DMS 273 treated with DMSO at 0.1 percent for 48 hours (cell line): ENCODE results near the gene CHD8.
"Not testable (repeated sequence)": the region's sequence is repeated elsewhere in the genome, so short reads cannot be mapped to it uniquely, and the experiment has no call there.

ENCODE experiments used
- DNase-seq: peaks from one replicate; lab custom pipeline; 2025; lab: John Stamatoyannopoulos, UW

Gene CHD8

DNA sequence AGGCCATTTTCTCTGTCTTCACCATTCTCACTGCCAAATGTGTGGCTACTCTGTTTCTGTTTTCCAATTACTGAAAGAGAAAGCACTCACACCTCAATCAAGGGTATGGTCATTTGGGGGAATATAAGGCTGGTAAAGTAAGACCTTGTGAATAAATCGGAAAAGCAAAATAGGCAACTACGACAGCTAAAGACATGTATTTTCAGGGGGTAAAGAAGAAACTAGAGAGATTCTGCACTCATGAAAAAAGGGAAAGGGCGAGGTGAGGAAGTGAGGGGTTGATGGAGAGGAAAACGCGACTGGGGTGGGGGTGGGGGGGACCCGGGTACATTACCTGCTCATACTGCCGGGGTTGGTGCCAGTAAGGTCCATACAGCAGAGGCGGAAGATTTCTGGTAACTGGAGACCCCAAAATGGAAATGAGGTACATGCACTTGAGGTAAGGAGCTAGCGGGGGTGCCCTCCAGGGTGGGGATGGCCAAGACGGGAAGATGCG, 19.3 kb downstream of the CHD8 start:
- no peak for DNase-seq

DNA sequence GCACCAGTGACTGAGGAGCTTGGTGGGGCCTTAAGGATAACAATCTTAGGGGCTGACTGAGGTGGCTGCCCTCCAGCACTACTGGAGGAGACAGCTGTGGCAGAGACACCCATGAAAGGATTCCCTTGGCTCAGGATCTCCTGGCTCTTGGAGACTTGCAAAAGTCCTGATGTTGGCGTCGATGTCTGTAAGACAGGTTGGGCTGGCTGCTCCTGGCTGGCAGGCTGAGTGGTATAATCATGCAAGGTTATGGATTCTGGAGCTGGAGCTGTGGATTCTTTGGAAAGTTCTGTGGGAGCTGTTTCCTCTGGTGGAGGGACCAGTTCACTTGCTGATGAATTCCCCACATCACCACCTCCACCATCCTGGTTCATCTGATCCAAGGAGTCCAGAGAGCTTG, 24.8 kb downstream of the CHD8 start:
- DNase-seq, result no peak

DNA sequence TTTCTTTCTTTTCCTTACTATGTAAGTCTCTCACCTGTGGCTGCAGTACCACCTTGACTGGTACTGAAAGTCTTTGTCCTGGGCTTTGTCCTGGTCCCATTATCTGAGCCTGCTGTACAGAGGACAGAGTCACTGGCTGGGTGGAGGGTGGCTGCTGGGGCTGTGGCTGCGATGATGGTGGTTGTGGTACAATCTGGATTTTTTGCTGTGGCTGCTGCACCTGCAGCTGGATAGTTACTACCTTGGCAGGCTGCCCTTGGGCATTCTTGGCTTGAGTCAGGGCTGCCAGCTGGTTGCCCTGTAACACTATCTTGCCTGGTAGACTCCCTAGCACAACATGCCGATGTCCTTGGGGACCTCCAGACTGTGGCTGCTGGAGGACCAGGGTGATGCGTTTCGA, 27.0 kb downstream of the CHD8 start:
- peak; percentile 78 for DNase-seq

DNA sequence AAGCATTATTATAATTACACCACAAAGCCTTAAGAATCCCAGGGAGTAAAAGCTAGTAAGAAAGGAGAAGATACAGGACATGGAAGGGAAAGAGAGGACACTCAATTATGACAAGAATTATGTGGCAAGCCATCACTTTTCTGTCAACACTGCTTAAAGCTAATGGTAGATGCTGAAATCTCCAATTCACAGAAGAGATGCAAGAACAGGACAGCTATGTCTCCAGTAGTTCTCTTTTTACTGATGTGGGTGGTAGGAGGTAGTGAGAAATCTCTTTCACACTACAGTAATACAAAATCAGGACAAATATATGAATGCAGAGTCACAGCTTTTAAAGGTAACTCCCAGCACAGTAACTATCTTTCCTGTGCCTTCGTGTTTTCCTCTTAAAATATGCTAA, 29.2 kb downstream of the CHD8 start:
- DNase-seq, result no peak

DNA sequence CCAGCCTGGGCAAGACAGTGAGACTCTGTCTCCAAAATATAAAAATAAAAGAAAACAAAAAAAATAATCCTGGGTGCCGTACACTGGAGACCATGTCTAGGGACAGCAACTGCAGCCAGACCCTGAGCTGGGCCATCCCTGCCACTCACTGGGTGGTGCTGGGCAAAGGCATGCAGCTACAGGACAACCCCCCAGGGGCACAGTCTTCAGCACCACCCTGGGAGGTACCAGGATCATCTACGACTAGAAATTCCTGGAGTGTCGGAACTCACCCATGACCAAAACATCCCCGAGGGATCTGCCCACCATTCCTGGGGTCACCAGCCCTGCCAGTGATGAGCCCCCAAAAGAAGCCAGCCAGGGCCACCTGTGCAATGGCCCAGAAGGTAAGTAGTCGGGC, 36.4 kb downstream of the CHD8 start:
- DNase-seq, result no peak

DNA sequence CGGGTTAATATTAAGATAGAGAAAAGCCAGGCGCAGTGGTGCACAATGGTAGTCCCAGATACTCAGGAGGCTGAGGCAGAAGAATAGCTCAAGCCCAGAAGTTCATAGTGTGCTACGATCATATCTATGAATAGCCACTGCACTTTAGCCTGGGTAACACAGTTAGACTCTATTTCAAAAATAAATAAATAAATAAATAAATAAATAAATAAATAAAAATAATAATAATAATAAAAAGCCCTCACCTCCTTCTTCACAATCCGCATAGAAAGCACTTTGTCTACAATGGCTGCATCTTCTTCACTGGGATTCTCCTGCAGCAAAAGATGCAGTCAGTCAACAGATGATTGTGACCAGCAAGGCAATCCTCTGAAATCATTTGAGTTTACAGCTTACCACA, 40.6 kb downstream of the CHD8 start:
- DNase-seq, result no peak

DNA sequence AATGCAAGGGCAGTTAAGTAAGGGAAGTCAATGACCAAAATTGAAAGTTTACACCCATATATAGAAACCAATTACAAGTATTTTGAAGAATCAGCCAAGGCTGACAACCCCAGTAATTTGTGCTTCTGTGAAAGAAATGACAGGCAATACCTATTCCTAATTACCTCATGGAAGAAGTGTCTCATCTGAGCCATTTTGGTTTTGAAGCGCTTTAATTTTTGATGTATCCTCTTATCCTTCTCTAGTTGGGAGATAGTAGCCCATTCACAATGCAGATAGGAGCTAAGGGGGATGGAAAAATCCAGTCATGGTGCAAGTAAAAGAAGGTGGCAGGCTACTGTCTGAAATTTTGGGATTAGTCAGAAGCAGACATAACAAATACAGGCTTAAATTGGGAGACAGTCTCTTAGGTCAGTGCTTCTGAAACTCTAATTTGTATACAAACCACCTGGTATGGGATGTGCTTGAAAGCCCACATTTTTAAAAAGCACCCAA, 41.7 kb downstream of the CHD8 start:
- no peak for DNase-seq

DNA sequence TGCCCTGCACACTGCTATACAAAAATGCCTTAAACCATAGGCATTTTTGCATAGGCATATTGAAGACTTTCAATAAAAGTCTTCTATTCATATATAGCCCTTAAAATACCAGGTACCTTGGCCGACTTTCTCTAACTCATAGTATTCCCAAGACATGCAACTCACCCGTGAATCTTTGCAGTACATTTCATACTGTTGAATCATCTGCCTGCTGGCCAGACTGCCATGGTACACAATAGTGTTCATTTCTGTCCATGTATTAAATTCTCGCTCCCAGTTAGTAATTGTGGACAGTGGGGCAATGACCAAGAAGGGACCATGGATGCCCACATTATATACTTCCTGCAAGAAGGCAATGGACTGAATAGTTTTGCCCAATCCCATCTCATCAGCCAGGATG, 47.8 kb downstream of the CHD8 start:
- no peak for DNase-seq

DNA sequence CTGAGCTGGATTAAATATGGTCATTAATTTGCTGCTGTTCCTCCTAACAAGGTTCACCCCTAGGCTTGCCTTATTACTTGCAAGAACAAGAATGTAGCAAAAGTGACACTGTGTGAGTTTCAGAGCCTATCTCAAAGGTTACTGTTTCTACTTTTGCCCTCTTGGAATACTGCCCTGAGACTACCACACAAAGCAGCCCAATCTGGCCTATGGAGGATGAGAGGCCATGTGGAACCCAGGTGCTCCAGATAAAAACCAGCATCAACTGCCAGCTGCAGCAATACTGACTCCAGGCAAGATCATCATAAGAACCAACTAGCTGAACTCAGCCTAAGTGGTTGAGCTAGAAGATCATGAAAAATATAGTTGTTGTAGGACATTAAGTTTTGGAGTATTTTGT, 49.7 kb downstream of the CHD8 start:
- no peak for DNase-seq

DNA sequence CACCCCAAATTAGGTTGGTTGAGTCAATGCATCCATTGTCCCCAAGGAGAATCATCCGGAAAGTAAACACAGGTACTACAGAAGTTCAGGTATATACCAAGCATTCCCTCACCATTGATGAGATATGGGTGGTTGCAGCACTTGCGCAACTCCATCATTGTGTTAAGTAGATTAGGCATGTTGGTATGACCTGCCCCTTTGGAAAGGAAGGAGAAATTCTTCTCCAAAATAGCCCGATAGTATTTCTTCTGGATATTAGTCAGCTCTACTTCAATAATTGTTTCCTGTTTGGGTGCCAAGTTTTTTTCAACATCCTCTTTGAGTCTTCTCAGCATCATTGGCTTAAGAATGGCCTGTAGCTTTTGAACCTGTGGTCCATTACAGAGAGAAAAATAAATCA, 50.8 kb downstream of the CHD8 start:
- DNase-seq, result no peak

DNA sequence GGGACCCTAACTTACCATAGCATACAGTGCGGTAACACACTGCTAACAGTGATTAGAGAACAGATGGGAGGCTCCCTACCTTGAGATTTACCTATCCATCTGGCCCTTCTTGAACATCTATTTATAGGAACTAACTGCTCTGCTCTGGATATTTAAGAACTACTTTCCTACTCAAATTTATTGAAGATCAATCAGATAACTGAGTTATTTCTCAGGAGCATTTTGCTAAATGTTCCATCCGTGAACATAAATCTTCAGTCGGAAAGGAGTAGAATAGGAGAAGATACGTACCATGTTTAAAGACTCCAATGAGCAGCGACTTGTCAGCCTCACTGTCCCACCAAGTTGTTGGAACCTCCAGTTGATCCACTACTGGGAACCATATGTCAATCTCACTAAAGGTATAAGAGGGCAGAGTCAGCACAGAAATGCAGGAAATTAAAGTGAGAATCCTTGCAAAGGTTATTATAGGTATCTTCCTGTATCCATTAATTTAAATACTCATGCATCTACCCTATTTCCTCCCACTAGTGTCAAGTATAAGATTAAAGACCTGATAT, 56.5 kb downstream of the CHD8 start:
- DNase-seq, result no peak

DNA sequence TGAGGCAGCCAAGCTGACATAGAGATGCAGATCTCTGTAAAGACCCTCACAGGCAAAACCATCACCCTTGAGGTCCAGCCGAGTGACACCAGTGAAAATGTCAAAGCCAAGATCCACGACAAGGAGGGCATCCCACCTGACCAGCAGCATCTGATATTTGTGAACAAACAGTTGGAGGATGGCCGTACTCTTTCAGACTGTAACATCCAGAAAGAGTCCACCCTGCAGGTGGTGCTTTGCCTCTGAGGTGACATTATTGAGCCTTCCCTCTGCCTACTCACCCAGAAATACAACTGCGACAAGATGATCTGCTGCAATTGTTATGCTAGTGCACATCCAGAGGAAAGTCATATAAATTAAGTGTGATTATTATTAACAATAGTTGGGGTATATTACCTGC, 57.0 kb downstream of the CHD8 start:
- no peak for DNase-seq

DNA sequence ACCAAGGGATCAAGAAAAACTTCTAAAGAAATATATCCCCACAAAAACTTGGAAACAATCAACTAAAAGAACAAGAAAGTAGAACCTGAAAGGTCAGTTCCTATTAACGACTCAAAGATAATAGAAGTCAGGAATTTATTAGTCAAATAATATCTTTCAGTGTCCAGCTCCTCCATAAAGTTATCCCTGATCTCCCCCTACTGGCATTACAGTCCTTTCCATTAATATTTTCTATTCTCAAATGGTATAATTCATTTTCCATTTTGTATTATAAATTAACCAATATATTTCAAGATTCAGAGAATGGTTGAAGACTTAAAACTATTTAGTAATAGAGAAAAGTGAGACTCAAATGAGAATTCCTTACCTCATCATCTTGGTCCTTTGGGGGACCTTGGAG, 60.5 kb downstream of the CHD8 start:
- no peak for DNase-seq

DNA sequence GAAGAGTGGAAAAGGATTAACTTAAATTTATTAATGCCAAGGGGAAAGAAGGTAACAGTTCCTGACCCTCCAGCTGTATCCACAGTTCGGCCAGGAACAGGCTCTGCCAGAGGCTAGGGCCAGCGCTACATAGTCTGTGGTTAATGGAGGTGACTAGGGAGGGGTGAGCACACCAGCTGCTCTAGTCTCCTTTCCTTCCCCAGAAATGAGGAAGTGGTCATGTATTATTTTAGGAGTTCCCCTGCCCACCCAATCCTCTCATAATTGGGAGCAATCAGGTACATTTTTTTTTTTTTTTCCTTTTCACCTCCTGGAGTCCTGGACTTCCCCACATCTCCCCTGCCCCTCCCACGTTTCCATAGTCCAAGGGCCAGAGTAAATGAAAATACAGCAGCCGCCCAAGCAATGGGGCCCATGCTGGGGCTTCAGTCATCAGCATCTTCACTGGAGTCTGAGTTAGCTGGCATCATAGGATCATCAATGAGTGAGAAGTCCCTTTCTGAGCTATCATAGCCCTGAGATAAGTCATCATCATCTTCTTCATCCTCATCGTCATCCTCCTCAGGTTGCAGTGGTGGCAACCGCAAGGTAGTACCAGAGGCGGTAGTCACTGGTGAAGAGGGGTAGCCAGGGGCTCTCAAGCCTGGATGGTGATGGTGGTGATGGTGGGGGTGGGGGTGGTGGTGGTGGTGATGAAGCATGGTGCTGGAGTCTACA, 70.6 kb downstream of the CHD8 start:
- no peak for DNase-seq

DNA sequence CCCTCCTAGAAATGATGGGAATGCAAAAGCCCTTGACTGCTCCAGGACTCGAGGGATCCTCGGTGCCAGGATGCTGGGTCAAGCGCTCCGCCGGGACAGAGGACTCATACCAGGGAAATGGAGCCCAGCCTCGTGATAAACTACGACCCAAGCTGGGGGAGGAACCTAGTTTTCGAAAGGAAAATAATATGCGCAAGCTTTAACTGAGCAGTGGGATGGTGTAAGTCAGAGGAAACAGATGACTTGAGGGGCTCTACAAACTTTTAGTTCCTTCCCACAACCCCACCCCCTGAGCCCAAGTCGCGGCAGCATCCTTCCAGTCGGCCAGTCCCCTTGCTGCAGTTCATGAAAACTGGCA, 71.5 kb downstream of the CHD8 start:
- no peak for DNase-seq

DNA sequence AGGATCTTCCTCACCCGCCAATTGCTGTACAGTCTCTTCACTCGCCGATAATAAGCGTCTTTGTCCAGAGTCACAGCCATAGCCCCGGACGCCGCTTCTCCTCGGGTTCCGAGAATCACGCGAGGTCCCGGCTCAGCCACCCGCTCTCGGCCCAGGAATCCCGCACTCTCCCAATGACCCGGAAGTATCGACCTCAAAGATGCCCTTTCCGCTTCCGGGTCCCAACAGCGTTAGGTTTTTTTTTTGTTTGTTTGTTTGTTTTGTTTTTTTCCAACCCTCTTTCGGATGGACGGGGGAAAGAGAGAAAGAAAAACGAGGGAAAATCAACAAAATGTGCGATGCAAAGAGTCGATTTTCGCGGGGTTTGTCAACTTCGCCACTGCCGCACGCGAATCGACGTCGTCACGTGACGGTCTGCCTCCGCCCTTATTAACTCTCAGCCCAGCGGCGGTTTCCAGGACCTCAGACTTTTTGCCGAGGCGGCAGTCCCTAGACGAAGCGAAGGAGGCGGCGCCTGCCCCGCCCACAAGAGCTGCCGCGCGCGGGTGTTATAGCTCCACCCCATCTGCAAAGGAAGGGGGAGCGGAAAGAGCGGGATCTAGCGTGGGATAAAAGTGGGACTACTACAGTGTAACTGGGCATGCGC, 72.0 kb downstream of the CHD8 start, which contains the start of gene SUPT16H:
TSS of gene SUPT16H (minus strand) at position 172 of the 646 bp plus-strand sequence. CDS start at position 80, 92 bp downstream.
- DNase-seq, result peak; percentile 96

DNA sequence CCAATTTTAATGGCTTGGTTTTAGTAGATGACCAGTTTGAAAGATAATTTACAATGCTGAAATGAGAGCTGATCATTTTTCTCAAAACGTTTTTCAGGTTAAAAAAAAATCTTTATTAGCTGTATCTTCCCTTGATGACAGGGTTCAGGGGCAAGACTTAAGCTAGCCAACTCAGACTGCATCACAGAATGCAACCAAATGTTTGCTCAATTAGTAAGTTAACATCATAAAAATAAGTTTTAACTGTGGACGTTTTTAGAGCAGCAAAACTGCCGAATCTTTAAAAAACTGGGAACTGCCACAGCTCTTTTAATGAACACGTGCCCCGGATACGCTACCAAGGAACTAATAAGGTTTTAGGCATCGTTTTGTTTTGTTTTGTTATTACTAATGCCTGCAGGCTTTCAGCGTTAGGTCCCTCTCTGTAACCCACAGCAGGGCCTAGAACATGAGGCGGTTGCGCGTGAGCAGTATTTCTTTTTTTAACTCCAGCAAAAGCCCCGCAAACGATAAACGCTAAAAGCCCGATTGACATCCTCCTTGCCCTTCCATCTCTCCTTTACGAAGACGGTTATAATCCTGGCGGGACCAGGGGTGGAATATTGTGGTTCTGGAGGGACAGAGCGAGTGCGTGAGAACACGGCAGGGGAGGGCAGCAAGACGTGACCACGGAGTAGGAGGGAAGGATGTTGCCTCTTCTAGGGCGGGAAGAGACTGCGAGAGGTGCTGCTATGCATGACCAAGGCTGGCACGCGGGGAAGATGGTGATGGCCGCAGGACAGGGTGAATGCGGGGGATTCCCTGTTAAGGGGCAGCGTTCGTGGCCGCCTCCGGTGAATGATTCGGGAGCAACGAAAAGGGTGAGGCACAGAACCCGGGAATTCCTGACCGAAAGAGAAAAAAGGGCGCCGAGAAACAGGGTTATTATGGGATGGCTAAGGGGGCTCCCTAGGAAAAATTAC, 72.8 kb downstream of the CHD8 start:
- DNase-seq, result peak; percentile 21

DNA sequence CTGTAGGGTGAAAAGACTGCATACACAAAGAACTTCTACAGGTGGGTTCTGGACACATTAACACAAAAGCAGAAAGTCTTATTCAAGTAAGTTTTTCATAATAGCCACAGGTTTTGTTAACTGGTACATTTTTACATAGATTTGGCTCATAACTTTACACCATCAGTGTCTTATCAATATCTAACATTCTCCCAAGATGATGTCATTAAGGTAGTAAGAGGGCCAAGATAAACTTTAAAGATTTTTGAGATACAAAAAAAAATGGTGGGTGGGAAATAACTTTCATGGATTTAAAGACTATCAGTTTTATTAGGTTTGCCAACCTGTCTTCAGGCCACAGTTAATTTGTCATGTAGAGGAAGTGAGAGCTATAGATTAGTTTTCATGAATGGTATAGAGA, 73.8 kb downstream of the CHD8 start:
- DNase-seq, result no peak

DNA sequence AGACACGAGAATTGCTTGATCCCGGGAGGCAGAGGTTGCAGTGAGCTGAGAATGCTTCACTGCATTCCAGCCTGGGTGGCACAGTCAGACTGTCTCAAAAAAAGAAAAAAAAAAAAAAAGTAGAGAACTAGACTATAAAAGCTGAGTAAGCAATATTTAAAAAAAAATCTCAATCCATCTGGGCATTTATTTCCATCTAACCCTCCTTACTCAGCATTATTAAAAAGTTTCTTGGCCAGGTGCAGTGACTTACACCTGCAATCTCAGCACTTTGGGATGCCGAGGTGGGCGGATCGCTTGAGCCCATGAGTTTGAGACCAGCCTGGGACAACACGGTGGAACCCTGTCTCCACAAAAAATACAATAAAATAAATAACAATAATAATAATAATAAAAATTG, 76.6 kb downstream of the CHD8 start:
- DNase-seq, result no peak

DNA sequence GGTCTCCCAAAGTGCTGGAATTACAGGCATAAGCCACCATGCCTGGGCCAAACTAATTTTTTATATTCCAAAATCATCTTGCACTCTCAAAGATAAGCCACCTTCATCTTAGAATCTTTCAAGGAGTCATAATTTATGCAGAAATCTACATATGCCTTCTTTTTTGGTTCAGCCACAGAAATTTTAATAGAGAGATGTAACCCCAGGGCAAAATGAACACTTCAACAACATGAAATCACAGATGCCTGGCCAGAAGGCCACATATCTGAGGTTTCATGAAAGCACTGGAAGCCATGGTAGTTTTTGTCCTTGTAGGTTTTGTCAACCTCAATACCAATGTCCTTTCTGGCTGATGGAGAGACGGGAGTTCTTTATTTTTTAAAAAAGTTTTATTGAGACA, 81.9 kb downstream of the CHD8 start:
- no peak for DNase-seq

DNA sequence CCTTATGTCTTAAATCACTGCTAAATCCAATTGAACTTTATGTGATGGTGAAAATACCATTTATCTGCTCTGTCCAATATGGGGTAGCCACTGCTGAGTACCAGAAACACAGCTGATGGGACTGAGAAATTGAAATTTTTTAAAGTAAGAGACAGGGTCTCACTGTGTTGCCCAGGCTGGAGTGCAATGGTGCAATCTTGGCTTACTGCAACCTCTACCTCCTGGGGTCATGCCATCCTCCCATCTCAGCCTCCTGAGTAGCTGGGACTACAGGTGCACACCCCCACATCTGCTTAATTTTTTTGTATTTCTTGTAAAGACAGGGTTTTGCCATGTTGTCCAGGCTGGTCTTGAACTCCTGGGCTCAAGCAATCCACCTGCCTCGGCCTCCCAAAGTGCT, 83.1 kb downstream of the CHD8 start:
- not testable (repeated sequence) for DNase-seq
